NCI-H2196 treated with DMSO at 0.1 percent for 48 hours (cell line): Measurements from ENCODE around the gene ENTPD2.
A peak's percentile ranks its signal among the peaks of the same experiment; 100 is the strongest.

Experiments used
- DNase-seq: peaks from one replicate; lab custom pipeline; 2025; ENCODE audit not compliant: unreplicated experiment; lab: John Stamatoyannopoulos, UW

Gene ENTPD2

GRCh38 chr9:137031904-137032640 is 21.8 kb downstream of the ENTPD2 start, which contains the start of gene FUT7:
FUT7 (minus strand) TSS chr9:137032088; CDS start chr9:137031991, 97 bp downstream.
- DNase-seq = no peak

DNA sequence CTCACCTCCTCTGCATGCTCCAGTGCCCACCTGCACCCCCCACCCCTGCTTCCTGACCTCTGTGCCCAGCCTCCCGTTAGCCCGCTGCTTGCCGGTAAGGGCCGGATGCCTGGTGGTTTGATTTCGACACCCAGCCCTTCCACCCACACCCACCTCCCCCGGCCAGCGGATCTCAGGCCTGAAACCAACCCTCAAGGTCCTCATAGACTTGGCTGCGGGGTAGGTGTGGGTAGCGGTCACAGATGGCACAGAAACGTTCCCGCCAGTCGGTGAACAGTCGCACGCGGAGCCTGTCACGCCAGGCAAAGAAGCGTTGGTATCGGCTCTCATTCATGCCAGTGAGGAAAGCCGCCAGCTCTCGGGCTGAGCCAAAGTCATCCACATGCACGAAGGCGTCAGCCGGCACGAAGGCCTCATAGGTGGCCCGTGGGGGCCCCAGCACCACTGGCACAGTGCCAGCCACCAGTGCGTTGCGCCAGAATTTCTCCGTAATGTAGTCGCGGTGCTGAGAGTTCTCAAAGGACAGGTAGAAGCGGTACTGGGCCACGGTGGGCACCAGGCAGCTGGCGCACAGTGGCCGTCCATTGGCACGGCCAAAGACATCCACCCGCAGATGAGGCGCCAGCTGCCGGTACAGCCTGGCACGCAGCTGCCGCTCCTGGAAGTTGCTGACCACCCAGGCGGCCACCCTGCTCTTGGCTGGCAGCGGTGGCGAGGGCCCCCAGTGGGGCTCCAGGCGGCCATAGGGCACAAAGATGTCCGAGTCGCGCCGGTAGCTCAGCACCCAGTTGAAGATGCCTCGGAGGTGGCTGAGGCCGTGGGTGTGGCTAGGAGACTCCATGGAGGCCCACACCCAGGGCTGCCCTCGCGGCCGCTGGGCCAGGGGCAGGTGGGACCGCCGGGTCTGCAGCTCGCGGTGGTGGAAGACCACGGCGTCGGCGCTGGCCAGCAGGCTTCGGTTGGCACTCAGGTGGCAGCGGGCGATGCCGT is 23.0 kb downstream of the ENTPD2 start:
- DNase-seq = no peak

GRCh38 chr9:137030006-137030405 is 23.9 kb downstream of the ENTPD2 start:
- no peak for DNase-seq

- DNase-seq = peak; percentile 59
Observed at GRCh38 chr9:137029058-137029936, 24.6 kb downstream of the ENTPD2 start.

GRCh38 chr9:137028263-137029057 is 25.4 kb downstream of the ENTPD2 start:
- peak; percentile 74 for DNase-seq

- DNase-seq = no peak
Observed at GRCh38 chr9:137027369-137028262, 26.2 kb downstream of the ENTPD2 start, which contains the start of gene ABCA2. ABCA2 (minus strand) TSS chr9:137028237; CDS start chr9:137028140, 97 bp downstream.

GRCh38 chr9:137026828-137027227 is 27.0 kb downstream of the ENTPD2 start:
- DNase-seq = no peak

DNA sequence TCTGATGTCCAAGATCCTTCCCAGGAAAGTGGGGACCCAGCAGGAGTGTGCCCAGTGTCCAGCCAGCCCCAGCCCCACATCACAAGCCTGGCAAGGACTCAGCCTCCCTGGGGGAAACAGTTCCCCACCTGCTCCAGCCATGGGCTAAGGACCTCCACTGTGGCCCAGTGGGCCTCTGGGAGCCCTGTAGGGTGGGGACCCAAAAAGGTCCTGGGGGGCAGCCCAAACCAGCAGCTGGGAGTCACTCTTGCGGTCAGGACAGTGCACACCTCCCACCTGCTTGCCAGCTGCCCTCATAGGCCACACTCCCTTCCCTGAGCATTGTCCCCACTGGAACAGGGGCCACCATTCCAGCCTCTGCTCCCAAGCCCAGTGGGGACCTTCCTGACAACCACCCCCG is 27.5 kb downstream of the ENTPD2 start:
- no peak for DNase-seq

GRCh38 chr9:137025517-137025966 is 28.3 kb downstream of the ENTPD2 start:
- DNase-seq = peak; percentile 95

- DNase-seq = no peak
Observed at GRCh38 chr9:137023583-137023991, 30.3 kb downstream of the ENTPD2 start.

GRCh38 chr9:137023157-137023556 is 30.7 kb downstream of the ENTPD2 start:
- DNase-seq = no peak

DNA sequence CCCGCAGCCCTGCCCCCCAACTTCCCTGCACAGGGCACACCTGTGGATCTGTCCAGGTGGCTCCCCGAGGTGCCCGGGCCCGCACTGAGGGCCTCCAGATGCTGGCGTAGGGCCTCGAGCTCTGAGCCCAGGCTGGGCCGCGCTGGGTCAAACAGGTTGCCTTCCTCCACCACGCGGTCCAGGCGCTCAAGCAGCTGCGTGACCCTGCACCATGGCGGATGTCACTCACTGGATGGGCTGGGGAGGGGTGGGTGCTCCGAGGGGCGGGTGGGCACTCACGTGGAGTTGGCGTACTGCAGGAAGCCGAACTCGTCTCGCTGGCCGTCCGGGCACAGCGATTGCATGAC is 31.2 kb downstream of the ENTPD2 start:
- no peak for DNase-seq

- peak; percentile 91 for DNase-seq
Observed at GRCh38 chr9:137021979-137022661, 31.7 kb downstream of the ENTPD2 start.

- DNase-seq = no peak
Observed at GRCh38 chr9:137021568-137021978, 32.3 kb downstream of the ENTPD2 start.

- no peak for DNase-seq
Observed at GRCh38 chr9:137020771-137021567, 32.9 kb downstream of the ENTPD2 start.

- no peak for DNase-seq
Observed at GRCh38 chr9:137019891-137020683, 33.8 kb downstream of the ENTPD2 start.
